ENCODE measurements around the gene HES4.
"Not testable (repeated sequence)": the region's sequence is repeated elsewhere in the genome, so short reads cannot be mapped to it uniquely, and the experiment has no call there.

HES4 gene

GRCh38 chr1:997993-998744 lies 1.7 kb downstream of the HES4 start:
- no peak for DNase-seq

DNA sequence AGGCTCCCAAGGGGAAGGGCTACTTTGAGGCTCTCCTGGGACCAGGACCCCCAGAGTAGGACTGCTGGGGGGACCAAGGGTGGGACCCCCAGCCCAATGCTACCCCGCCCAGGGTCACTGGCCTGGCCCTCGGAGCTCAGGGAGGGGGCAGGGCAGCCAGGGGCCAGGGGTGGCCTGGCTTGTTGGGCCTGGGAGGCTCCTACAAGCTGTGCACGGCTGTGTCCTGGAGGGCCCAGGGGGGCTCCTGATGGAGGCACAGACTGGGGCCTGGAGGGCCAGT lies 2.2 kb downstream of the HES4 start:
- no peak for DNase-seq

- no peak for DNase-seq
These were observed 2.8 kb downstream of the HES4 start for GRCh38 chr1:996851-997712.

DNA sequence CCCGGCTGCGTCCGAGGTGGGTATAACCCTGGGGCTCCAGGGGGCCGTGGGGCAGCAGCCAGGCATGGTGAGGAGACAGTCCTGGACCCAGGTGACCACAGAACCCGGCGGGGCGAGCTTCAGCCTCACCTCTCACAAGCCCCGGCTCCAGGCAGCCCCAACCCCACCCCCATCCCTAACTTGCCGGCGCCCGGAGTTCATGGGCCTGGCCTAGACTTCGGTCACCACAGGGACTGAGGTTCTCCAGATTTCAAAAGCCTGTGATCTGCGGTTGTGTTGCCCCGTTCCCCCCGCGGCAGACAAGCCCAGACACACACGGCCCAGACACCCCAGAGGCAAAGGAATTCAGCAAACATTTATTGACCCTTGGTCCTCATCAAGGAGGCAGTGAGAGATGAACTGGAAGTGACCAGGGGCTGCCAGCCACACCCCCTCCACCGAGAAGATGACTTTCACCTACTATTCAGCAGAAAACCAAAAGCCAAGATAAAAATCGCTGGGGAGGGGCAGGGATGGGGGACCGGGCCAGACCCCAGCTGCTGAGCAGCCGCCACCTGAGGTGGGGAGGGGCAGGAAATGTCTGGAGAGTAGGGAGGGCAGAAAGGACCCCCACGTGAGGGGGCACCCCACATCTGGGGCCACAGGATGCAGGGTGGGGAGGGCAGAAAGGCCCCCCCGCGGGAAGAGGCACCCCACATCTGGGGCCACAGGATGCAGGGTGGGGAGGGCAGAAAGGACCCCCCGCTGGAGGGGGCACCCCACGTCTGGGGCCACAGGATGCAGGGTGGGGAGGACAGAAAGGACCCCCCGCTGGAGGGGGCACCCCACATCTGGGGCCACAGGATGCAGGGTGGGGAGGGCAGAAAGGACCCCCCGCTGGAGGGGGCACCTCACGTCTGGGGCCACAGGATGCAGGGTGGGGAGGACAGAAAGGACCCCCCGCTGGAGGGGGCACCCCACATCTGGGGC lies 3.9 kb downstream of the HES4 start:
- DNase-seq = no peak

GRCh38 chr1:994546-994945 lies 5.4 kb downstream of the HES4 start:
- DNase-seq = not testable (repeated sequence)

GRCh38 chr1:993379-993995 lies 6.4 kb downstream of the HES4 start:
- no peak for DNase-seq

DNA sequence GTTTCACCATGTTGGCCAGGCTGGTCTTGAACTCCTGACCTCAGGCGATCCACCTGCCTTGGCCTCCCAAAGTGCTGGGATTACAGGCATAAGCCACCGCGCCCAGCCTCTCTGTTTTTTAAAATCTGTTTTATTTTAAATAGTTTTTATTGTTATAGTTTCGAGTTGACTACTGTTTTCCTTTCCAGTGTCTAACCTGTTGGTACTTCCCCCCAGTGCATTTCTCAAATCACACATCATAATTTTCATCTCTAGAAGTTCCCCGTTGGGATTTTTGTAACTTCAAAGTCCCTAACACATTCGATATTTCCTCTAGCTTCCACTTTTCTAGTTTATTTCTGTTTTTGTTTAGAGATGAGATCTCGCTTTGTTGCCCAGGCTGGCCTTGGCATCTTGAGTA lies 7.5 kb downstream of the HES4 start:
- DNase-seq = no peak

- DNase-seq = no peak
These were observed 8.0 kb downstream of the HES4 start for GRCh38 chr1:991895-992294.

DNA sequence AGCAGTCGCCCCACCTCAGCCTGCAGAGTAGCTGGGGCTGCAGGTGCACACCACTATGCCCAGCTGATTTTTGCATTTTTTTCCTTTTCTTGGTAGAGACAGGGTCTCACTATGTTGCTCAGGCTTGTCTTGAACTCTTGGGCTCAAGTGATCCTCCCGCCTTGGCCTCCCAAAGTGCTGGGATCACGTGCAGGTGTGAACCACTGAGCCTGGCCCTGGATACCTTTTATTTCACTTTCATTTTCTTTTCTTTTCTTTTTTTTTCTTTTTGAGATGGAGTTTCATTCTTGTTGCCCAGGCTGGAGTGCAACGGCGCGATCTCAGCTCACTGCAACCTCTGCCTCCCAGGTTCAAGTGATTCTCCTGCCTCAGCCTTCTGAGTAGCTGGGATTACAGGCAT lies 8.6 kb downstream of the HES4 start:
- DNase-seq = not testable (repeated sequence)

DNA sequence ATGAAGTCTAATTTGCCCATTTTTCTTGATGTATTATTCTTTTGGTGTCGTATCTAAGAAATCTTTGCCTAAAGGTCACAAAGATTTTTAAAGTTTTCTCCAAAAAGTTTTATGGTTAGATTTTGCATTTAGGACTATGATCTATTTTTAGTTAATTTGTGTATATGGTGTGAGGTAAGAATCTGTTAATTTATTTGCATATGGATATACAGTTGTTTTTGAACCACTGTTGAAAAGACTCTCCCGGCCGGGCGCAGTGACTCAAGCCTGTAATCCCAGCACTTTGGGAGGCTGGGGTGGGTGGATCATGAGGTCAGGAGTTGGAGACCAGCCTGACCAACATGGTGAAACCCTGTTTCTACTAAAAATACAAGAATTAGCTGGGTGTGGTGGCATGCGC lies 11.8 kb downstream of the HES4 start:
- not testable (repeated sequence) for DNase-seq

- DNase-seq = no peak
These were observed 14.8 kb downstream of the HES4 start for GRCh38 chr1:985126-985525.

GRCh38 chr1:984476-984814 lies 15.5 kb downstream of the HES4 start:
- no peak for DNase-seq

- DNase-seq = peak; percentile 7 to 46 (median 39)
These were observed 16.0 kb downstream of the HES4 start for GRCh38 chr1:983798-984475.

GRCh38 chr1:982765-983436 lies 17.0 kb downstream of the HES4 start:
- peak in 1 of 3 experiments; percentile 6 for DNase-seq

DNA sequence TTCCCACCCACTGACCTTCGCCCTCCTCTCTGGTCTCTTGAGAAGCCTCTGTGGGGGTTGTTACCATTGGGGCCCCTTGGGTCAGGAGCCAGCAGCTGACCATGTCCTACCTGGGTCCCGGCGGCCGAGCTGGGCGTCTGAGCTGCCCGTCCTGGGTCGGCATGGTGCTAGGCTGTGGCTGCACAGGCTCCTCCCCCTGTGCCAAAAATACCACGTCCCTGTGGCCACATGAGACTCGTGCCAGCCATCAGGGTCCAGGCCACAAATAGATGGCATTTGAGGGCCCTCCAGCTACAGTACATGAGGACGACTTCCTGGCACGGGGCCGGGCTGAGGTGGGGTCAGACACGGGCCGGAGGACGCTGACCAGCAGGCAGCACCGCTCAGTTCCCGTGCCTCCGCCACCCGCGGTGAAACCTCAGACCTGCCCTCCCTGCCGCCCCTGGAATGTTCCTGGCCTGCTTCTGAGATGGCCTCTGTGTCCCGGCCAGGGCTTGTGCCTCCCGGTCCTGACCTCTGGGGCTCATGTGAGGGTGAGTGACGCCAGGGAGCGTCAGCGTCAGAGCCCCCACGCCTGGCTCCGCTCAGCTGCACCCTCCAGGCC lies 17.8 kb downstream of the HES4 start, which contains the start of gene PERM1:
Gene PERM1 (minus strand): TSS at position 139 of the 604 bp plus-strand sequence. CDS start 1,064 bp downstream, outside the sequence.
- DNase-seq = no peak

GRCh38 chr1:981491-981954 lies 18.4 kb downstream of the HES4 start:
- no peak for DNase-seq

- DNase-seq = no peak
These were observed 19.1 kb downstream of the HES4 start for GRCh38 chr1:980602-981395.

- DNase-seq = no peak
These were observed 19.7 kb downstream of the HES4 start for GRCh38 chr1:980137-980571.

DNA sequence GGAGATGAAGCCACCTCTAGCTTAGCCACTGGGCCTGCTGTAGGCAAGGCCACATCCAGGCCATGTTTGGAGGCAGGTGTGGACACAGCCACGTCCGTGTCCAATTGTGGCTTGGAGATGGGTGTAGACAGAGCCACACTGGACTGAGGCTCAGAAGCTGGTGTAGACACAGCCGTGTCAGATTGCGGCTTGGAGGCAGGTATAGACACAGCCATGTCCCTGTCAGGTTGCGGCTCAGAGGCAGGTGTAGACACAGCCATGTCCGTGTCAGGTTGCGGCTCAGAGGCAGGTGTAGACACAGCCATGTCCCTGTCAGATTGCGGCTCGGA lies 20.2 kb downstream of the HES4 start:
- no peak for DNase-seq

All from NCI-H1417 (cell line).